ENCODE data around the gene CBX1. TPM values are rescaled to one million over a fixed set of nuclear protein-coding genes. Genes with fewer than 3 reads are reported as not detected.

Gene CBX1
- total and polyA plus RNA-seq, 8 donors: 7.9 to 24.1 (median 12.0) TPM

GRCh38 chr17:48107137-48108055 is 6.1 kb upstream of the CBX1 start, which contains the start of gene SNX11:
Gene SNX11 (plus strand): TSS chr17:48107766. CDS start chr17:48112044, 4,278 bp downstream.
- peak; percentile 96 to 97 (median 96) for ATAC-seq
- Histone ChIP-seq H3K9me3 (no peaks in the 10 kb centered on the region), H3K27ac (peak within 1 kb of the TSS; percentile 60 to 96 (median 78)), H3K4me1 (peaks cover 0 to 24% (median 6%) of the 10 kb centered on the region in 3 donors), H3K4me3 (peak within 1 kb of the TSS; percentile 41 to 64 (median 54)), H3K27me3 (no peaks in the 10 kb centered on the region), H3K36me3 (no peaks in the 10 kb centered on the region)
- DNase-seq: peak; percentile 89 to 96 (median 92)
- intact Hi-C loops (cut with DNase I): no loop called here
- FAIRE-seq: no peak
- WGBS, 2 donors: 0 to 1% methylated on average over 62 to 64 of the region's 64 CpGs
- TF ChIP-seq CTCF (IDR thresholded peaks at IDR 0.05): no peak

- ATAC-seq (no peak), DNase-seq (no peak), FAIRE-seq (no peak)
- no peaks in the 10 kb centered on the region for H3K36me3 ChIP-seq
- no peaks in the 10 kb centered on the region for H3K27me3 ChIP-seq
- peak overlapping the region; percentile 41 to 64 (median 54) for H3K4me3 ChIP-seq
- intact Hi-C loops (cut with DNase I): no loop called here
- no peak for TF ChIP-seq CTCF (IDR thresholded peaks at IDR 0.05)
- H3K27ac ChIP-seq: peak overlapping the region; percentile 60 to 96 (median 78)
- H3K4me1 ChIP-seq: peaks cover 0 to 24% (median 6%) of the 10 kb centered on the region in 3 donors
- WGBS, 2 donors: 29 to 33% methylated on average over 13 of the region's 13 CpGs
- H3K9me3 ChIP-seq: no peaks in the 10 kb centered on the region
These were observed 5.5 kb upstream of the CBX1 start for GRCh38 chr17:48106802-48107136.

- H3K4me1 ChIP-seq: peaks cover 0 to 11% (median 6%) of the 10 kb centered on the region in 3 donors
- H3K4me3 ChIP-seq: no peak overlapping the region
- H3K27me3 ChIP-seq: no peaks in the 10 kb centered on the region
- no peak for TF ChIP-seq CTCF (IDR thresholded peaks at IDR 0.05)
- 84 to 86% methylated on average over 7 of the region's 7 CpGs for WGBS, 2 donors
- intact Hi-C loops (cut with DNase I): no loop called here
- ATAC-seq (no peak), FAIRE-seq (no peak), DNase-seq (no peak)
- no peak overlapping the region for H3K27ac ChIP-seq
- H3K9me3 ChIP-seq: no peaks in the 10 kb centered on the region
- no peaks in the 10 kb centered on the region for H3K36me3 ChIP-seq
These were observed 3.2 kb upstream of the CBX1 start for GRCh38 chr17:48104440-48104839.

- no peak for TF ChIP-seq CTCF (IDR thresholded peaks at IDR 0.05)
- DNase-seq (no peak), FAIRE-seq (no peak), ATAC-seq (no peak)
- Histone ChIP-seq H3K4me3 (no peak overlapping the region), H3K27ac (no peak overlapping the region), H3K36me3 (no peaks in the 10 kb centered on the region), H3K27me3 (no peaks in the 10 kb centered on the region), H3K4me1 (no peaks in the 10 kb centered on the region), H3K9me3 (no peaks in the 10 kb centered on the region)
- WGBS, 2 donors: 79 to 83% methylated on average over 14 of the region's 14 CpGs
- intact Hi-C loops (cut with DNase I): no loop called here
These were observed 1.8 kb upstream of the CBX1 start for GRCh38 chr17:48102798-48103715.

Measured in pancreas (tissue), 10 donors.